ENCODE data around the gene AFF3. TPM values are rescaled to one million over a fixed set of nuclear protein-coding genes. Genes with fewer than 3 reads are reported as not detected.
A peak's percentile ranks its signal among the peaks of the same experiment; 100 is the strongest.

AFF3 gene
- total RNA-seq, 1 experiment from 2014 or later, result 0.61 TPM

DNA sequence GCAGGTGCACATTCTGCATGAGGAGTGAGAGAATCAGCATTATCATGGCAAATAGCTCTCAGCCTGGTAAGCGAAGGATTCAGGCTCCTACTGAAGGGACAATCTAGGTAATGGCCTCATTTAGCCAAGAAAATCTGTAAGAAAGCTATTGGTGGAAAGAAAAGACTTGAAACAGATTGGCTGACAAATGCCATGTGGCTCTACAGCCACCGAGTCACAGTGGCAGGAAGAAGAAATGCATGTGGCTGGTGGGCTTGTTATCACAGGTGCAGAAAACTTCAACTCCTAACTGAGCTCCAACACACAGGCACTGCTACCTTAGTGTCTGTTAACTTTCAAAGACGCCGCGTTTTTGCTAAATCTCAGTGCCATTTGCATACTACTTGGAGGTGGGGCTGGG is 592.0 kb downstream of the AFF3 start:
- no peak overlapping the region for H3K4me3 ChIP-seq (replicated peaks in 1 of 2; ENCODE audit: low read depth in 1 of 2, low read length in 2 of 2)
- no TSS peak for BruUV-seq (replicated peaks)
- H3K9me2 ChIP-seq (ENCODE audit: insufficient read depth), result no peaks in the 10 kb centered on the region
- no peaks in the 10 kb centered on the region for H4K20me1 ChIP-seq (ENCODE audit: insufficient read depth)
- DNase-seq (ENCODE audit: low read depth, low spot score), result no peak
- H3K4me1 ChIP-seq (ENCODE audit: control insufficient read depth in 1 of 2, insufficient read depth in 2 of 2, low read length in 2 of 2), result no peaks in the 10 kb centered on the region
- peaks cover 5% of the 10 kb centered on the region for H3K27me3 ChIP-seq (ENCODE audit: insufficient read depth, low read length)
- H3K27ac ChIP-seq (ENCODE audit: low read depth, low read length), result no peak overlapping the region
- ATAC-seq, result 0 out of 2 replicates have a peak, but pooled peaks have one; percentile 44
- H3K9ac ChIP-seq (ENCODE audit: low read length), result no peak overlapping the region
- CTCF ChIA-PET, result interaction anchor here (1.0 kb wide), 1 partner anchor 8 kb away, joined by 3 read pairs; no protein-coding TSS in a partner anchor
- H3K9me3 ChIP-seq (ENCODE audit: control insufficient read depth in 1 of 2, insufficient read depth in 1 of 2, low read depth in 1 of 2, low read length in 2 of 2), result no peaks in the 10 kb centered on the region
- RAD21 ChIA-PET (ENCODE audit: low non-redundant PET in 1 of 2, low total read pairs in 2 of 2, uncharacterized antibody in 2 of 2, unreplicated experiment in 2 of 2), result no interaction called here
- TF ChIP-seq ZNF274 (IDR thresholded peaks at IDR 0.05; ENCODE audit: low read depth, low read length), result no peak
- TF ChIP-seq CBX3 (IDR thresholded peaks at IDR 0.05; ENCODE audit: low read depth), result no peak
- no peak for TF ChIP-seq EGR1 (IDR thresholded peaks at IDR 0.05; ENCODE audit: low read depth)
- no peak for TF ChIP-seq SIN3A (IDR thresholded peaks at IDR 0.05; ENCODE audit: low read depth)
- no peak for TF ChIP-seq ZBTB33 (IDR thresholded peaks at IDR 0.05; ENCODE audit: extremely low read depth, insufficient replicate concordance, low read length)
- TF ChIP-seq YY1 (IDR thresholded peaks at IDR 0.05; ENCODE audit: extremely low read depth, insufficient replicate concordance, low read depth, low read length), result no peak
- no peak for TF ChIP-seq CEBPB (IDR thresholded peaks at IDR 0.05; ENCODE audit: low read depth)
- no peak for TF ChIP-seq SP1 (IDR thresholded peaks at IDR 0.05; ENCODE audit: low read depth)
- TF ChIP-seq, protein P1, sequence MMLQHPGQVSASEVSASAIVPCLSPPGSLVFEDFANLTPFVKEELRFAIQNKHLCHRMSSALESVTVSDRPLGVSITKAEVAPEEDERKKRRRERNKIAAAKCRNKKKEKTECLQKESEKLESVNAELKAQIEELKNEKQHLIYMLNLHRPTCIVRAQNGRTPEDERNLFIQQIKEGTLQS (IDR thresholded peaks at IDR 0.05), result no peak
- no peak for TF ChIP-seq SRF (IDR thresholded peaks at IDR 0.05; ENCODE audit: low read depth)
- TF ChIP-seq, protein P2, sequence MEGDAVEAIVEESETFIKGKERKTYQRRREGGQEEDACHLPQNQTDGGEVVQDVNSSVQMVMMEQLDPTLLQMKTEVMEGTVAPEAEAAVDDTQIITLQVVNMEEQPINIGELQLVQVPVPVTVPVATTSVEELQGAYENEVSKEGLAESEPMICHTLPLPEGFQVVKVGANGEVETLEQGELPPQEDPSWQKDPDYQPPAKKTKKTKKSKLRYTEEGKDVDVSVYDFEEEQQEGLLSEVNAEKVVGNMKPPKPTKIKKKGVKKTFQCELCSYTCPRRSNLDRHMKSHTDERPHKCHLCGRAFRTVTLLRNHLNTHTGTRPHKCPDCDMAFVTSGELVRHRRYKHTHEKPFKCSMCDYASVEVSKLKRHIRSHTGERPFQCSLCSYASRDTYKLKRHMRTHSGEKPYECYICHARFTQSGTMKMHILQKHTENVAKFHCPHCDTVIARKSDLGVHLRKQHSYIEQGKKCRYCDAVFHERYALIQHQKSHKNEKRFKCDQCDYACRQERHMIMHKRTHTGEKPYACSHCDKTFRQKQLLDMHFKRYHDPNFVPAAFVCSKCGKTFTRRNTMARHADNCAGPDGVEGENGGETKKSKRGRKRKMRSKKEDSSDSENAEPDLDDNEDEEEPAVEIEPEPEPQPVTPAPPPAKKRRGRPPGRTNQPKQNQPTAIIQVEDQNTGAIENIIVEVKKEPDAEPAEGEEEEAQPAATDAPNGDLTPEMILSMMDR (IDR thresholded peaks at IDR 0.05 in 2 of 3, conservative IDR thresholded peaks at IDR 0.05 in 1 of 3; ENCODE audit: borderline replicate concordance in 1 of 3, insufficient read depth in 1 of 3, low read depth in 2 of 3, low read length in 2 of 3), result no peak
- no peak for TF ChIP-seq JUND (IDR thresholded peaks at IDR 0.05)
- TF ChIP-seq, protein P3, sequence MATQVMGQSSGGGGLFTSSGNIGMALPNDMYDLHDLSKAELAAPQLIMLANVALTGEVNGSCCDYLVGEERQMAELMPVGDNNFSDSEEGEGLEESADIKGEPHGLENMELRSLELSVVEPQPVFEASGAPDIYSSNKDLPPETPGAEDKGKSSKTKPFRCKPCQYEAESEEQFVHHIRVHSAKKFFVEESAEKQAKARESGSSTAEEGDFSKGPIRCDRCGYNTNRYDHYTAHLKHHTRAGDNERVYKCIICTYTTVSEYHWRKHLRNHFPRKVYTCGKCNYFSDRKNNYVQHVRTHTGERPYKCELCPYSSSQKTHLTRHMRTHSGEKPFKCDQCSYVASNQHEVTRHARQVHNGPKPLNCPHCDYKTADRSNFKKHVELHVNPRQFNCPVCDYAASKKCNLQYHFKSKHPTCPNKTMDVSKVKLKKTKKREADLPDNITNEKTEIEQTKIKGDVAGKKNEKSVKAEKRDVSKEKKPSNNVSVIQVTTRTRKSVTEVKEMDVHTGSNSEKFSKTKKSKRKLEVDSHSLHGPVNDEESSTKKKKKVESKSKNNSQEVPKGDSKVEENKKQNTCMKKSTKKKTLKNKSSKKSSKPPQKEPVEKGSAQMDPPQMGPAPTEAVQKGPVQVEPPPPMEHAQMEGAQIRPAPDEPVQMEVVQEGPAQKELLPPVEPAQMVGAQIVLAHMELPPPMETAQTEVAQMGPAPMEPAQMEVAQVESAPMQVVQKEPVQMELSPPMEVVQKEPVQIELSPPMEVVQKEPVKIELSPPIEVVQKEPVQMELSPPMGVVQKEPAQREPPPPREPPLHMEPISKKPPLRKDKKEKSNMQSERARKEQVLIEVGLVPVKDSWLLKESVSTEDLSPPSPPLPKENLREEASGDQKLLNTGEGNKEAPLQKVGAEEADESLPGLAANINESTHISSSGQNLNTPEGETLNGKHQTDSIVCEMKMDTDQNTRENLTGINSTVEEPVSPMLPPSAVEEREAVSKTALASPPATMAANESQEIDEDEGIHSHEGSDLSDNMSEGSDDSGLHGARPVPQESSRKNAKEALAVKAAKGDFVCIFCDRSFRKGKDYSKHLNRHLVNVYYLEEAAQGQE (IDR thresholded peaks at IDR 0.05; ENCODE audit: low read depth), result no peak
- TF ChIP-seq TCF7L2 (IDR thresholded peaks at IDR 0.05; ENCODE audit: borderline replicate concordance, extremely low read depth, insufficient read depth, insufficient read length), result no peak
- H3K79me2 ChIP-seq (ENCODE audit: insufficient read depth, low read length), result no peaks in the 10 kb centered on the region
- intact Hi-C loops (cut with micrococcal nuclease), result loop anchor here (10.0 kb wide), 1 partner anchor 834 kb away; no protein-coding TSS in a partner anchor
- no peaks in the 10 kb centered on the region for H3K36me3 ChIP-seq (ENCODE audit: control insufficient read depth in 1 of 2, insufficient read depth in 2 of 2, low read length in 2 of 2)
- no peak overlapping the region for H3K4me2 ChIP-seq (ENCODE audit: low read length)
- H2AFZ ChIP-seq (ENCODE audit: low read depth, low read length, poor library complexity, severe bottlenecking), result no peak overlapping the region
- POLR2A ChIA-PET, result no interaction called here

Measured in HCT116 (cell line).